ENCODE results near the gene PRADC1.

GRCh38 chr2:73244580-73244979 lies 11.5 kb upstream of the PRADC1 start:
- TF ChIP-seq CTCF (IDR thresholded peaks at IDR 0.05) = no peak
- TF ChIP-seq EZH2 (IDR thresholded peaks at IDR 0.05; ENCODE audit: borderline replicate concordance, insufficient read depth, low read depth, low read length, poor library complexity, severe bottlenecking) = no peak

Data from B cell (primary cell).